ENCODE results near the gene TRHDE.
A peak's percentile ranks its signal among the peaks of the same experiment; 100 is the strongest.
"Not testable (repeated sequence)": the region's sequence is repeated elsewhere in the genome, so short reads cannot be mapped to it uniquely, and the experiment has no call there.

TRHDE gene

DNA sequence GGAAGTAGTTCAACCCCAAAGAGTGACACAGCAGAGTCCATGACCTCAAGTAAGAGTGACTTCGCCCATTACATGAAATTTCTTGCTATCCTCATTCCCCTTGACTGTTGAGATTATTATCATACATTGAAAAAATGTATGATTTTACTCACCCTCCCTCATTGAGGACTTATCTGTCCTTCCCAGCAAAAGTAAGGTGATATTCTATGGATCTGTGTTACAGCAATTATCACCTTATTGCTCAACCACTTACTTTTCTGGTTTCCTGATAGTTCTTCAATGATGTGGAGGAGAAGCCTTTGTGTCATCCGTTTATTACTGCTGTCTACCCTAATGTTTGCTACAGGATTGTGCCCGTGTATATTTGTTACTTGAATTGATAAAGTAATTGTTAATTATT, 306.2 kb downstream of the TRHDE start:
- no peak for FAIRE-seq

GRCh38 chr12:72586456-72586855, 314.3 kb downstream of the TRHDE start:
- FAIRE-seq (no peak), DNase-seq (ENCODE audit: insufficient read length, low spot score) (no peak)

More for the DNA sequence above, 306.2 kb downstream of the TRHDE start:
- DNase-seq (ENCODE audit: insufficient read length, low spot score) = no peak

- no peak for DNase-seq (ENCODE audit: insufficient read length, low spot score)
Measured at GRCh38 chr12:72602581-72602980, 330.4 kb downstream of the TRHDE start.

GRCh38 chr12:72605975-72606374, 333.8 kb downstream of the TRHDE start:
- DNase-seq (ENCODE audit: insufficient read length, low spot score) = no peak
- no peak for FAIRE-seq

More at GRCh38 chr12:72602581-72602980, 330.4 kb downstream of the TRHDE start:
- no peak for FAIRE-seq

DNA sequence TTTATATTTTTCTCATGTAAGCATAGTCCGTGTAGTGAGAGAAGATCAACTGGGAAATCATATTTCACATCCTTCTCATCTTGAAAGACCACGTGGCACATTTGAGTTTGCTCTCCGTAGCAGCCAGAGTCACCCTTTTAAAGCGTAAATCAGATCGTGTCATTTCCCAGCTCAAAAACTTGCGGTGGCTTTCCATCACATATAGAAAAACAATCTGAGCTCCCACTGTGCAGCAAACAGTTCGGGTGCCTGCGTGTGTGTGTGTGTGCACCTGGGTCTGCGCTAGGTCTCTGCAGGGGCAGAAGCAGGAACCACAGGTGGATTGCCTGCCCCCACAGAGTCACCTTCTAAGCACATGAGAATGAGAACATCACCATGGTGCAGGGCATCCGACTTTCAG, 338.2 kb downstream of the TRHDE start:
- DNase-seq (ENCODE audit: insufficient read length, low spot score) (no peak), FAIRE-seq (no peak)

DNA sequence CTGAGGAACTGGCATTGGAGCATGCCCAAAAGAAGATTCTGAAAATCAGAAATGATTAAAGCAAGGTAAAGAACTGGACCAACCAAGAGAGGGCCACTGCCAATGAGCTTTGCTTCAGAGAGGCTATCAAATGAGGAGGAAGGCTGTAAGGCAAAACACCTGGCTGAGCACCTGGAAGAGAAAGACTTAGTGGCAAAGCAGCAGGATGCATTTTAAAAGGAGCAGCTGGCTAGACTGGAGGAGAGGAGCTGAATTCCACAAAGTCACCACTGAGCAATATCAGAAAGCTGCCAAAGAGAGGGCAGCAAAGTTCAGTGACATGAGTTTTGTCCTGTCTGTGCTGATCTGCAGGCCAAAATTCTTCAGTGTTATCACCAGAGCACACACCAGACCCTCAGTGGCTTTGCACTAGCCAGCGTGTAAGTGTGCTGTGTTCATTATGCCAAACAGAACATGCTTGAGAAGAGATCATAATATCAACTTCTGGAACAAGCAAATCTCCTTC, 338.7 kb downstream of the TRHDE start:
- no peak for FAIRE-seq

DNA sequence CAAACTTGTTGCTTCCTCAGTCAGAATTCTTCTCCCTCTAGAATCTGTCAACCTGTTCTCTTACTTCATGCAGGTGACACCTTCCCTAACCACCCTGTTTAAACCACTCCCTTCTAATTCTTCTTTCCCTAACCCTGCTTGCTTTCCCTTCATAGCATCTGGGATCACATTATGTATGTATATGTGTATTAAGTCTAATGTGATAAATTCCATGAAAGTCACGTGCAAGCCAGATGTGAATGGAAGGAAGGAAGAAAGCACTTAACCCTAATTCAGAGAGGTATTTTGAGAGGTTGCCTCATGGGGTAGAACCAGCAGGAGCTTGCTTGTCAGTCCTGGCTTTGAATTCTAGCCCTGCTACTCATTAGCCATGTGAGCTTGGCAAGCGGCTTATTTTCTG, 340.0 kb downstream of the TRHDE start:
- no peak for DNase-seq (ENCODE audit: insufficient read length, low spot score)
- FAIRE-seq = no peak

More for the DNA sequence above, 338.7 kb downstream of the TRHDE start:
- no peak for DNase-seq (ENCODE audit: insufficient read length, low spot score)

DNA sequence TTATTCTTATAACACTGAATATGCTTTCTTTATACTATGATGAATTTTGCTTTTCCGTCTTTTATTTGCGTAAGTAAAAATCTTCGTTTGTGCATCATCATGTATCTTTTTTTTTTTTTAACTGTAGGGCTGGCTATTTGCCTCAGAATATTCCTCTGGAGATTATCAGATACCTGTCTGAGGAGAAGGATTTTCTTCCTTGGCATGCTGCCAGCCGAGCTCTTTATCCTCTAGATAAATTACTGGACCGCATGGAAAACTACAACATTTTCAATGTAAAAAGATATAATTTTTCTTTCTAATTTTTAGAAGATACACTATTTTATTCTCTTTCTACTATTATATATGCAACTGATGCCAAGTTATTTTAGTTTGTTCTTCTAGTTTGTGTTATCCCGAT, 346.6 kb downstream of the TRHDE start:
- DNase-seq (ENCODE audit: insufficient read length, low spot score) (no peak), FAIRE-seq (no peak)

DNA sequence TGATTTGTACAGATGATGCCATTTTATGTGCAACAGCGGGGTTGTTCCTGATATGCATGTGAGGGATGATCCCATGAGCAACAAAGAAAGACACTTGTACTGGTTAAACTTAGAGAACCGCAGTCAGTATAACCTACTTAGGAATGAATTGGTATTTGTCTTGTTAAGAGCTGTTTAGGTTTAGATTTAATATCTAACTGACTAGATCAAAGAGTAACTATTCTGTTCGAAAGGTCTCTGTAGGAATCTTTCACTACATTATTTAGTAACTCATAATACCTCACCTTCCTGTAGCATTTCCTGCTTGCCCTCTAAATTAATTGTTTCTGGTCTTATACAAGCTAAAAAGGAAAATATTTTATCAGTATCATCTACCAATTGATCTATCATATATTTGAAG, 350.4 kb downstream of the TRHDE start:
- DNase-seq (ENCODE audit: insufficient read length, low spot score) (no peak), FAIRE-seq (no peak)

GRCh38 chr12:72631926-72632685, 359.9 kb downstream of the TRHDE start:
- DNase-seq (ENCODE audit: insufficient read length, low spot score) (no peak), FAIRE-seq (no peak)

- FAIRE-seq (no peak), DNase-seq (ENCODE audit: insufficient read length, low spot score) (no peak)
Measured at GRCh38 chr12:72642706-72643105, 370.5 kb downstream of the TRHDE start.

DNA sequence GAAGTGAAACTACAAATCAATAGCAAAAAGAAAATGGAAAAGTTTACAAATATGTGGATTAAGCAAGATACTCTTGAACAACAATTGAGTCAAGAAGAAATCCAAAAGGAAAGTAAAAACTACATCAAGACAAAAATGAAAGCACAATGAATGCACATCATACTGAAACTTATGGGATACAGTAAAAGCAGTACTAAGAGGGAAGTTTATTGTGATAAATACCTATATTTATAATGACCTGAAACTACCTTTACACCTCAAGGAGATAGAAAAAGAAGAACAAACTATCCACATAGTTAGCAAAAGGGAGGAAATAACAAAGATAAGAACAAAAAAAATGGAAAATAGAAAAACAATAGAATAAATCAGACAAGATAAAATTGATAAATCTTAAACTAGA, 375.0 kb downstream of the TRHDE start:
- no peak for FAIRE-seq

DNA sequence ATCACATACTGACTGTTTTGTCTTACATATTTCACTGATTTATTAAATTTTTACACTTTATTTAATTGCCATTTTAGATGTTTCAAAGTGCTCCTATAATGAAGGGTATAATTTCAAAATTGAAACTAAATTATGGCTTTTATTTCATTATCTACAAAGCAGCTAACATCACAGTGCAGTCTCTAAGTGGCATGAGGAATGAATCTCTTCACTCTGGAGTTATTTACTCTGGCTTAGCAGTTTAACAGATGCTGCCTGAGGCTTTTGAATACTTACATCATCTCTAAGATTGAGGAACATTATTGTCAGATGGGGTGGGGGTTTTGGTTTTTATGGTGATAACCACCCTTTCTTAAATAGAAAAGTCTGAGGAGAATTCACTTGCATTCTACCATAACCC, 386.4 kb downstream of the TRHDE start:
- DNase-seq (ENCODE audit: insufficient read length, low spot score) (no peak), FAIRE-seq (no peak)

More for the DNA sequence above, 375.0 kb downstream of the TRHDE start:
- no peak for DNase-seq (ENCODE audit: insufficient read length, low spot score)

GRCh38 chr12:72660174-72660573, 388.0 kb downstream of the TRHDE start:
- FAIRE-seq = not testable (repeated sequence)

GRCh38 chr12:72673853-72674252, 401.7 kb downstream of the TRHDE start:
- DNase-seq (ENCODE audit: insufficient read length, low spot score) (peak; percentile 1), FAIRE-seq (peak; percentile 68)

More at GRCh38 chr12:72660174-72660573, 388.0 kb downstream of the TRHDE start:
- not testable (repeated sequence) for DNase-seq (ENCODE audit: insufficient read length, low spot score)

DNA sequence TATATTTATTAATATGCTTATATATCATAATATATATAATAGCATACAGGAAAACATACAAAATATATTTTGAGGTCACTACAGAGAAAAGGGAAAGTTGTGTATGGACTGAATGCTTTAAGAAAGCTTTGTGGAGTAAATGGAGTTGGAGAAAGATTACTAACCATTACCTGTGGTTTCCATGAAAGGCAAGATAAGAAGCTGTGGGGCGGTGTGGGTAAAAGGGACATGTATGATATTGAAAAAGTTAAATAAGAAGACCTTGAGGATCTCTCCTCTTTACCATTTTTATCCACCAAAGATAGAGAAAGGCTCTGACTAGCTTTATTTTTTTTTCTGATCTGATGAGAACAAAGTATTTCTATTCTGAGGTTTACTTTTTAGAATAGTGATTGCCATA, 404.4 kb downstream of the TRHDE start:
- FAIRE-seq (no peak), DNase-seq (ENCODE audit: insufficient read length, low spot score) (no peak)

GRCh38 chr12:72677139-72677538, 405.0 kb downstream of the TRHDE start:
- no peak for DNase-seq (ENCODE audit: insufficient read length, low spot score)
- FAIRE-seq = no peak

DNA sequence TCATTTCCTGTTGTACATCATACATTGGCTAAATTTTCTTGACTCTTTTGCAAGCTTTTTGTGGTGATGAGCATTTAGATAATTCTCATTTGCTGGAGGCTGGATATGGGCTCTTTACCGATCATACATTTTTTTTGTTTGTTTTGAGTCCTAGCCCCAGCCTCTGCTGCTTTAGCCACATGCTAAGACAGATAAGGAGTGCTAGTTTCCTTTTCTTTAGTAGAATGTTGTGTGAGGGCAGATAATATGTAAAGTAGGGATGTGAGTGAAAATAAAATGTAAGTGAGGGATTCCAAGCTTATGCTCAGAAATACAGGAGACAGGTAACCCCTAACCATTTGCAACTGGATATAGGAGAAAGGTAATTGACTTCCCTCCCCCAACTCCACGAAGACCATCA, 405.7 kb downstream of the TRHDE start:
- DNase-seq (ENCODE audit: insufficient read length, low spot score) (no peak), FAIRE-seq (no peak)

GRCh38 chr12:72679147-72679757, 407.1 kb downstream of the TRHDE start:
- DNase-seq (ENCODE audit: insufficient read length, low spot score) (no peak), FAIRE-seq (no peak)

DNA sequence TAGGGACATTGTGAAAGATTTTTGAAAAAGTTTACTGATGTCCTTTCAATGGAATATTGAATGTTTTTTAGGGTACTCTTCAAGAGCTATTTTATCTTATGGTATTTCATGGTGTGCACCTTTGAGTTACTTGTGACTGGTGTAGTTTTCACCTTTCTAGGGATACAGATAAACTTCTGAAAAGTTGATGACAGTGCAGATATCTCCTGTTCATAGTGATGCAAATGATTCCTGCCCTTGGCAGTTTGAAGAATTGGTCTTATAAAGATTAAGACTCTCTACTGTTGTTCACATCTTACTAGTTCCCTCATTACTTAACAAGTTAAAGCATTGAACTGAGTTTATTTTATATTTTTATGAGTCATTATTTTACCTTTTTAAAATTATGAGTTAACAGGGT, 408.9 kb downstream of the TRHDE start:
- FAIRE-seq = no peak
- DNase-seq (ENCODE audit: insufficient read length, low spot score) = no peak

- no peak for DNase-seq (ENCODE audit: insufficient read length, low spot score)
- FAIRE-seq = no peak
Measured at GRCh38 chr12:72684491-72684890, 412.3 kb downstream of the TRHDE start.

GRCh38 chr12:72692338-72692737, 420.2 kb downstream of the TRHDE start:
- FAIRE-seq = no peak
- DNase-seq (ENCODE audit: insufficient read length, low spot score) = no peak

Measured in GM19239 (cell line).